MM.1S (cell line): ENCODE data around the gene EFHB.

ENCODE experiments used
- DNase-seq: peaks from one replicate; pipeline ENCODE4 v3.0.0-alpha.2; 2015
- H2AFZ ChIP-seq: fragments of 300-600 bp; sonication (generic); 2 replicates; pipeline ENCODE4 v1.6.0; 2016; ENCODE audit warnings: antibody characterized with exemption, low read length
- H3F3A ChIP-seq: fragments of 300-600 bp; sonication (generic); 2 replicates; pipeline ENCODE4 v1.6.1; 2016; ENCODE audit warnings: mild to moderate bottlenecking, antibody characterized with exemption, low read length, moderate library complexity, mixed read lengths; ENCODE audit not compliant: insufficient read depth
- H3K27ac ChIP-seq: fragments of 300-600 bp; sonication (generic); 2 replicates; pipeline ENCODE4 v1.5.1; 2016; ENCODE audit warnings: mild to moderate bottlenecking, low read length
- H3K27me3 ChIP-seq: fragments of 300-600 bp; sonication (generic); replicated peaks from 2 replicates; pipeline ENCODE4 v1.6.0; 2016; ENCODE audit warnings: low read length; ENCODE audit not compliant: insufficient read depth
- H3K36me3 ChIP-seq: fragments of 300-600 bp; sonication (generic); replicated peaks from 2 replicates; pipeline ENCODE4 v1.6.1; 2016; ENCODE audit warnings: mild to moderate bottlenecking, low read length, mixed read lengths; ENCODE audit not compliant: insufficient read depth
- H3K4me1 ChIP-seq: fragments of 300-600 bp; sonication (generic); 2 replicates; pipeline ENCODE4 v1.6.1; 2016; ENCODE audit warnings: low read length, mixed read lengths
- H3K4me2 ChIP-seq: fragments of 300-600 bp; sonication (generic); 2 replicates; pipeline ENCODE4 v1.6.0; 2016; ENCODE audit warnings: low read depth, low read length
- H3K4me3 ChIP-seq: fragments of 300-600 bp; sonication (generic); 2 replicates; pipeline ENCODE4 v1.5.1; 2016; ENCODE audit warnings: low read length, mixed read lengths
- H3K79me2 ChIP-seq: fragments of 300-600 bp; sonication (generic); 2 replicates; pipeline ENCODE4 v1.6.1; 2016; ENCODE audit warnings: mixed run types, low read length, mixed read lengths
- H3K9ac ChIP-seq: fragments of 300-600 bp; sonication (generic); 2 replicates; pipeline ENCODE4 v1.6.1; 2016; ENCODE audit warnings: low read length, mixed read lengths
- H3K9me2 ChIP-seq: fragments of 300-600 bp; sonication (generic); replicated peaks from 2 replicates; pipeline ENCODE4 v1.6.1; 2016; ENCODE audit warnings: mild to moderate bottlenecking, low read length, mixed read lengths; ENCODE audit not compliant: insufficient read depth
- H3K9me3 ChIP-seq: fragments of 300-600 bp; sonication (generic); replicated peaks from 2 replicates; pipeline ENCODE4 v1.6.1; 2016; ENCODE audit warnings: mild to moderate bottlenecking, low read length, mixed read lengths; ENCODE audit not compliant: insufficient read depth
- H4K20me1 ChIP-seq: fragments of 300-600 bp; sonication (generic); 2 replicates; pipeline ENCODE4 v1.6.1; 2016; ENCODE audit warnings: mild to moderate bottlenecking, low read length, moderate library complexity, mixed read lengths; ENCODE audit not compliant: insufficient read depth
- EZH2 ChIP-seq: fragments of 300-600 bp; sonication (generic); optimal IDR thresholded peaks from 2 replicates; pipeline ENCODE3; 2017; ENCODE audit warnings: low read depth, mild to moderate bottlenecking, antibody characterized with exemption, low read length, mixed read lengths
- EZH2phosphoT487 ChIP-seq: fragments of 300-600 bp; sonication (generic); IDR thresholded peaks from 2 replicates; pipeline ENCODE4 v1.6.1; 2018; ENCODE audit warnings: antibody characterized with exemption, low read length
- TF ChIP-seq, protein P1 (sequence below): fragments of 300-600 bp; sonication (generic); IDR thresholded peaks from 2 replicates; pipeline ENCODE4 v1.5.1; 2016; ENCODE audit warnings: antibody characterized with exemption, low read length, mixed read lengths

The EFHB gene

DNA sequence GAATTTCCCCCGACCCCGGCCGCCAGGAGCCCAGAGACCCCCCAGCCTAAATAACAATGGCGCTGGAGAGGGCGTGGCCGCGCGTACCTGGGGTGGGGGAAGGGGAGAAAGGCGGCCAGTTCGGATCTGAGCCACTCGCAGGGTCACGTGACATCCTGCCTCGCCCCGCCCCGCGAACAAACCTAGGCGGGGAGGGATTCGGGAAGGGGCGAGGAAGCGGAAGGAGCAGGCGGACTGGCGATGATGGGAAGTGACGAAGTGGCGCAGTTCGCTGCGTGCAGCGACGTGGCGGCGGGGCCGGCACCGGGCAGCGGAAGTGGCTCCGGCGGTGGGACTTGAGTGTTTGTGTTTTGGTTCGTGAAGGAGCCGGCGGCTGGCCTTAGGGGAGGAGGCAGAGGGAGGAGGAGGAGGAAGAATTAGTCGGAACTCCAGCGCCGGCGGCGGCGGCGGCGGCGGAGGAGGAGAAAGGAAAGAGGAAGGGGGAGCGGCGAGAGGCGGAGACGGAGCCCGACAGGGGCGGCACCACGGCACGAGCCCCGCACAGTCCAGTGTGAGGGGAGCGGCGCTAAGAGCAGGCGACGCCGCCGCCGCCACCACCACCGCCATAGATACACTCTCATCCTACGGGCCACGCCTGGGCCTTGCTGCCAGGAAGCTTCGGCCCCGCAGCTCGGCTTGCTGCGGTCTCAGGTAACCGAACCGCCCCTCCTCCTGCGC lies 13.0 kb upstream of the EFHB start, which contains the start of gene RAB5A:
TSS of gene RAB5A (plus strand) at position 266 of the 717 bp plus-strand sequence. CDS start 3,802 bp downstream, outside the sequence.
- peaks cover 48% of the 10 kb centered on the region for H3K79me2 ChIP-seq
- TF ChIP-seq, protein P1, sequence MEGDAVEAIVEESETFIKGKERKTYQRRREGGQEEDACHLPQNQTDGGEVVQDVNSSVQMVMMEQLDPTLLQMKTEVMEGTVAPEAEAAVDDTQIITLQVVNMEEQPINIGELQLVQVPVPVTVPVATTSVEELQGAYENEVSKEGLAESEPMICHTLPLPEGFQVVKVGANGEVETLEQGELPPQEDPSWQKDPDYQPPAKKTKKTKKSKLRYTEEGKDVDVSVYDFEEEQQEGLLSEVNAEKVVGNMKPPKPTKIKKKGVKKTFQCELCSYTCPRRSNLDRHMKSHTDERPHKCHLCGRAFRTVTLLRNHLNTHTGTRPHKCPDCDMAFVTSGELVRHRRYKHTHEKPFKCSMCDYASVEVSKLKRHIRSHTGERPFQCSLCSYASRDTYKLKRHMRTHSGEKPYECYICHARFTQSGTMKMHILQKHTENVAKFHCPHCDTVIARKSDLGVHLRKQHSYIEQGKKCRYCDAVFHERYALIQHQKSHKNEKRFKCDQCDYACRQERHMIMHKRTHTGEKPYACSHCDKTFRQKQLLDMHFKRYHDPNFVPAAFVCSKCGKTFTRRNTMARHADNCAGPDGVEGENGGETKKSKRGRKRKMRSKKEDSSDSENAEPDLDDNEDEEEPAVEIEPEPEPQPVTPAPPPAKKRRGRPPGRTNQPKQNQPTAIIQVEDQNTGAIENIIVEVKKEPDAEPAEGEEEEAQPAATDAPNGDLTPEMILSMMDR: no peak
- TF ChIP-seq EZH2phosphoT487 (no peak), EZH2 (no peak)
- peak within 1 kb of the TSS; percentile 96 for H2AFZ ChIP-seq

DNA sequence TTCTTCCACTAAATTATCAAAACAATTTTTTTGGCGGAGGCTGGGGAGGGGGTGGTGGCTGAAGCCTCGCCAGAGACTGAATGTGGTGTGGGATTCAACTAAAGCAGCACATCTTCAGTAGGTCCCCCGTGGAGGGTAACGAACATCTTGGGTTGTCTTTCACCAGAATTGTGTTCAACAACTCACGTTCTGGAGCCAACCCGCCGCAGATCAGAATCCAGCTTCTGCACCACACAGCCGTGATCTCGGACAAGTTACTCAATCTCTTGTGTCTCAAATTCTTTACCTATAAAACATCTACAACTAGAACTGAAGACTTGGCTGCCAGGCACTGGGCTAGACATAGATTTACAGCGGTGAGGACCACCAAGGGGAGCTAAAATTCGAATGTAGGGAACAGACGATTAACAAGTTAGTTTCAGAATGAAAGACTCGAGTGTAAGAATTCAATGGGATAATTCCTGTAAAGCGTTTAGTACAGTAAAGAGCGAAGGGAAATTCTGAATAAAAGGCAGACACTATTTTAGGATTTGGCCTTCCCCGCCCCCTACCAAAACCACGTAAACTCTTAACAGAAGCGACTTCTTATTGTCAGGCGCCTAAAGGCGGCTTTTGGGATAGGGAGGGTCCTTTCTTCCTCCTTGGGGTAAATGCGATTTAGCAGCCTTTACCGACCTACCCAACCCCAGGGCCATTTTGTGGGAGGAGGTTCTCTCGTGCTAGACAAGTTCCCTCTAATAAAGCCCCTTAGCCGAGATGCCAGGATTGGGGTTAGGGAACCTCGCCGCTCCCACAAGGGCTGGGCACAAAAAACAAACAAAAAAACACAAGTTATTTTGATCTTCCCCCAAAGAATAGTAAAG lies 12.2 kb upstream of the EFHB start:
- H3K4me1 ChIP-seq: peaks cover 17% of the 10 kb centered on the region
- peaks cover 16% of the 10 kb centered on the region for H3F3A ChIP-seq
- H2AFZ ChIP-seq: peak overlapping the region; percentile 96
- peak overlapping the region; percentile 95 for H3K4me3 ChIP-seq
- H3K4me2 ChIP-seq: peak overlapping the region; percentile 83
- no peak for TF ChIP-seq EZH2
- no peak for TF ChIP-seq EZH2phosphoT487
- H4K20me1 ChIP-seq: peaks cover 17% of the 10 kb centered on the region; the same call in 1 of the 2 replicates
- peak overlapping the region; percentile 94 for H3K27ac ChIP-seq
- no peaks in the 10 kb centered on the region for H3K9me3 ChIP-seq
- H3K9ac ChIP-seq: peak overlapping the region; percentile 96
- no peaks in the 10 kb centered on the region; the same call in 1 of the 2 replicates for H3K36me3 ChIP-seq
- DNase-seq: peak; percentile 37
- no peaks in the 10 kb centered on the region for H3K27me3 ChIP-seq
- H3K9me2 ChIP-seq: no peaks in the 10 kb centered on the region
- H3K79me2 ChIP-seq: peaks cover 41% of the 10 kb centered on the region

More for the DNA sequence above, 13.0 kb upstream of the EFHB start, which contains the start of gene RAB5A:
- Histone ChIP-seq H3F3A (peaks cover 16% of the 10 kb centered on the region), H3K4me1 (peaks cover 17% of the 10 kb centered on the region), H3K27ac (peak within 1 kb of the TSS; percentile 94), H3K27me3 (no peaks in the 10 kb centered on the region), H4K20me1 (peaks cover 17% of the 10 kb centered on the region; the same call in 1 of the 2 replicates), H3K9ac (peak within 1 kb of the TSS; percentile 96), H3K4me3 (peak within 1 kb of the TSS; percentile 95), H3K4me2 (peak within 1 kb of the TSS; percentile 85), H3K36me3 (no peaks in the 10 kb centered on the region; the same call in 1 of the 2 replicates), H3K9me3 (no peaks in the 10 kb centered on the region), H3K9me2 (no peaks in the 10 kb centered on the region)
- DNase-seq: peak; percentile 98

DNA sequence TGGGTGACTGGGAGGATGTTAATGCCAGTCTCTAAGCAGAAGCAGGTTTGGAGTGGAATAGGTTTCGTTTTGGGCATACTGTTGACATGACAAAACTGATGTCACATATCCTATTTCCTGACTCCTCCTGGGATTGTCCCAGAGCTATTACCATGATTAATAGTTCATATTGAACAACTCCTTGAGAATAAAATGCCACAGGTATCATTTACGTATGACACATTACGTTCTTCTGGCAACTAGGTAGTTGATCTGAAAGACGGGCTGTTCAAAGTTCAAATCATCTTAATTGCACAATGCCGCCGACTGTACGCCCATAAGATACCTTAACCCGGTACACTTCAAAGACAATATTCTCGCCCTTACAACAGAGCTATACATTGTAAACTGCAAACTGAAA lies 11.5 kb upstream of the EFHB start:
- Histone ChIP-seq H4K20me1 (peaks cover 16% of the 10 kb centered on the region; the same call in 1 of the 2 replicates), H3K4me3 (no peak overlapping the region), H3K4me1 (peaks cover 17% of the 10 kb centered on the region), H3K79me2 (peaks cover 34% of the 10 kb centered on the region), H3K9me2 (no peaks in the 10 kb centered on the region), H2AFZ (no peak overlapping the region), H3K27ac (no peak overlapping the region), H3K9me3 (no peaks in the 10 kb centered on the region), H3K9ac (no peak overlapping the region), H3K4me2 (peak overlapping the region; percentile 83; the same call in 1 of the 2 replicates), H3K36me3 (no peaks in the 10 kb centered on the region; the same call in 1 of the 2 replicates), H3F3A (peaks cover 16% of the 10 kb centered on the region), H3K27me3 (no peaks in the 10 kb centered on the region)
- no peak for DNase-seq
- TF ChIP-seq EZH2phosphoT487: no peak
- TF ChIP-seq, protein P1: no peak
- TF ChIP-seq EZH2: no peak
